ENCODE data around the gene VOPP1. TPM values are rescaled to one million over a fixed set of nuclear protein-coding genes. Genes with fewer than 3 reads are reported as not detected.

VOPP1 gene
- total RNA-seq, 4 donors from 2014 or later, result 63.9 to 79.2 (median 72.4) TPM

DNA sequence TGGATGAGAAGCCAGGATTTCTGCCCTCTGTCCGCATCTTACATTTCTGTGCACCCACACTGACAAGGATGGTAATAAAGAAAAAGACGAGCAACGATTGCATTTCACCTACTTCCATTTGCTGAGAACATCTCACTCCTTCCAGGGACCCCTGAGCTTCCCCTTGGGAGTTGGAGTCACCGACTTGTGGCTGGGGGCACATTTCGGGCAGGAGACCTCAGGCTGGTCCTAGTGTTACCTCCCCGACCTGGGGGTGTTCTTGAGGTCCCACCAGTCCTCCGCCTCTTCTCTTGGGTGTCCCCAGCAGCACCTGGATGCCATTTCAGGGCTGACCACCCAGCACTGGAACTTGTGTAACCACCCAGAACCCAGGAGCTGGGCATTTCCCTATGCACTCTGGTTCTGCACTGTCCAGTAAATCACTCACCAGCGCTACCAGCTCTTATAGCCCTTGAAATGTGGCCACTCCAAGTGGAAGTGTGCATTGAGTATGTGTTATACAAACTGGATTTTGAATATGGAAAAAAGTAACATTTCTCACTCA lies 122.2 kb downstream of the VOPP1 start:
- no peak for DNase-seq
- TF ChIP-seq POLR2A (IDR thresholded peaks at IDR 0.05), result no peak
- TF ChIP-seq, protein P1, sequence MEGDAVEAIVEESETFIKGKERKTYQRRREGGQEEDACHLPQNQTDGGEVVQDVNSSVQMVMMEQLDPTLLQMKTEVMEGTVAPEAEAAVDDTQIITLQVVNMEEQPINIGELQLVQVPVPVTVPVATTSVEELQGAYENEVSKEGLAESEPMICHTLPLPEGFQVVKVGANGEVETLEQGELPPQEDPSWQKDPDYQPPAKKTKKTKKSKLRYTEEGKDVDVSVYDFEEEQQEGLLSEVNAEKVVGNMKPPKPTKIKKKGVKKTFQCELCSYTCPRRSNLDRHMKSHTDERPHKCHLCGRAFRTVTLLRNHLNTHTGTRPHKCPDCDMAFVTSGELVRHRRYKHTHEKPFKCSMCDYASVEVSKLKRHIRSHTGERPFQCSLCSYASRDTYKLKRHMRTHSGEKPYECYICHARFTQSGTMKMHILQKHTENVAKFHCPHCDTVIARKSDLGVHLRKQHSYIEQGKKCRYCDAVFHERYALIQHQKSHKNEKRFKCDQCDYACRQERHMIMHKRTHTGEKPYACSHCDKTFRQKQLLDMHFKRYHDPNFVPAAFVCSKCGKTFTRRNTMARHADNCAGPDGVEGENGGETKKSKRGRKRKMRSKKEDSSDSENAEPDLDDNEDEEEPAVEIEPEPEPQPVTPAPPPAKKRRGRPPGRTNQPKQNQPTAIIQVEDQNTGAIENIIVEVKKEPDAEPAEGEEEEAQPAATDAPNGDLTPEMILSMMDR (IDR thresholded peaks at IDR 0.05), result no peak
- no peaks in the 10 kb centered on the region for H3K4me1 ChIP-seq
- no peaks in the 10 kb centered on the region for H3K36me3 ChIP-seq
- no peak overlapping the region for H3K4me3 ChIP-seq
- H3K27ac ChIP-seq, result no peak overlapping the region
- no peaks in the 10 kb centered on the region for H3K9me3 ChIP-seq
- no peaks in the 10 kb centered on the region for H3K27me3 ChIP-seq

DNA sequence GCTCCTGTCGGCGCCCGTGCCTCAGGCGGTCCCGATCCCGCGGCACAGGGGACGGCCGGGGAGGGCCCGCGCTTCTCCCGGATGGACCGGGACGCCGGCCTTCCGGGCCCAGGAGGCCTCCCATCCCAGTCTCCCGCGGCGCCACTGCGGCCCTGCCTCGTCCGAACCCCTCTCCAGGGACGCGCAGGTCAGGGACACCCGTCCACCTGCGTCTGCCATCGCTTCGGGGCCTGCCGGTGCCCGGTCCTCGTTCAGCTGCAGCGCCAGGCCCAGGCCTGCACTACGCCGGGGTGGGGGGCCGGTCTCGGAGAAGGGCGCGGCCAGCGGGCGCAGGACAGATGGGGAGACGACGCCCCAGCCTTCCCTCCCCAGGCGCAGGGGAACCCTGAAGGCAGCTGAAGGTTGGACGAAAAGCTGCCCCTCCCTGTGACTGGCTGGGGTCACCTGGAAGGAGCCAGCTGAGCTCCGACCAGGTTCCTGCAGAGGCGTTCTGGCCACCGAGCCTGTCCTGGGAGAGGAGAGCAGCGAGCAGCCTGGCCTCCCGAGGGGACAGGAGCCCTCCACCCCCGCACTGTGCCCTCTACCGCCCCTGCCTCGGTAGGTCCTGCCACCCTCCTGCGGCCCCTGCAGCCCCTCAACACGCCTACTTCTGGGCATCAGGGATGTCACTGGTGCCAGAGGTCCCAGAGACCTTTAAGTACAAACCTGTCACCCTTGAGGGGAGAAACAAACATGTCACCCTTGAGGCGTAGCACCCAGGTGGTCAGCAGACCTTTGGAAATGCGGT lies 122.9 kb downstream of the VOPP1 start:
- Histone ChIP-seq H3K27ac (no peak overlapping the region), H3K27me3 (no peaks in the 10 kb centered on the region), H3K4me3 (no peak overlapping the region), H3K9me3 (no peaks in the 10 kb centered on the region), H3K4me1 (no peaks in the 10 kb centered on the region), H3K36me3 (no peaks in the 10 kb centered on the region)
- TF ChIP-seq, protein P1 (IDR thresholded peaks at IDR 0.05), result no peak
- no peak for TF ChIP-seq POLR2A (IDR thresholded peaks at IDR 0.05)
- DNase-seq, result no peak

GRCh38 chr7:55448526-55448925 lies 123.8 kb downstream of the VOPP1 start:
- TF ChIP-seq, protein P1 (IDR thresholded peaks at IDR 0.05), result no peak
- TF ChIP-seq POLR2A (IDR thresholded peaks at IDR 0.05), result no peak
- H3K27me3 ChIP-seq, result no peaks in the 10 kb centered on the region
- no peaks in the 10 kb centered on the region for H3K4me1 ChIP-seq
- no peak overlapping the region for H3K4me3 ChIP-seq
- no peak overlapping the region for H3K27ac ChIP-seq
- no peaks in the 10 kb centered on the region for H3K36me3 ChIP-seq
- H3K9me3 ChIP-seq, result no peaks in the 10 kb centered on the region
- DNase-seq, result no peak

DNA sequence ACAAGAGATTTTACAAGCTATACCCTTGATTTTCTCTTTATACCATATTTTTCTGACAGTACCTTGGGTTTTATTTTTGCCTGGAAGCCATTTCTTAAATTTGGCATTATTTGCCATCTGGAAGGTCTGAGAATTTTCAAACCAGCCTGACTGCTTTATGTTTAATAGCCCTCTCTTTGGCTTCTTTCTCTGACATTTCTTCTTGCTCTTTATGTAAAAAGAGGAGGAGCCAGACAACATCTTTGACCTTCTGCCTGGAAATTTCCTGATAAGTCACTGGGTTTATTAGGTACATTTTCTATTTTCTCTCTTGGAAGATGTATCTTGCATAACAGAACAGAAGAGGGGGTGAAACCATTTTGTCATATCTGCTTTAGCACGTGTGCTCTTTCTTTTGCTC lies 127.5 kb downstream of the VOPP1 start:
- Histone ChIP-seq H3K4me1 (no peaks in the 10 kb centered on the region), H3K27ac (no peak overlapping the region), H3K4me3 (no peak overlapping the region), H3K27me3 (no peaks in the 10 kb centered on the region), H3K36me3 (no peaks in the 10 kb centered on the region), H3K9me3 (no peaks in the 10 kb centered on the region)
- TF ChIP-seq, protein P1 (IDR thresholded peaks at IDR 0.05), result no peak
- TF ChIP-seq POLR2A (IDR thresholded peaks at IDR 0.05), result no peak
- DNase-seq, result no peak

GRCh38 chr7:55441774-55442522 lies 130.4 kb downstream of the VOPP1 start:
- no peaks in the 10 kb centered on the region for H3K27me3 ChIP-seq
- no peak overlapping the region for H3K27ac ChIP-seq
- H3K4me1 ChIP-seq, result no peaks in the 10 kb centered on the region
- TF ChIP-seq POLR2A (IDR thresholded peaks at IDR 0.05), result no peak
- TF ChIP-seq, protein P1 (IDR thresholded peaks at IDR 0.05), result no peak
- H3K9me3 ChIP-seq, result no peaks in the 10 kb centered on the region
- DNase-seq, result no peak
- no peak overlapping the region for H3K4me3 ChIP-seq
- H3K36me3 ChIP-seq, result no peaks in the 10 kb centered on the region
